SK-N-SH (cell line): ENCODE measurements around the gene KCNJ11.

Source experiments
- CHD2 ChIP-seq: fragments of 150-350 bp; IDR thresholded peaks from 2 replicates; pipeline ENCODE4 v1.6.1; 2018; ENCODE audit warnings: low read length; ENCODE audit not compliant: partially characterized antibody
- EP300 ChIP-seq, 2 experiments: IDR thresholded peaks; 2 replicates each; pipeline versions ENCODE4 v1.4.0 to v1.6.1; 2012; ENCODE audit warnings: borderline replicate concordance in 1 of 2, low read depth in 1 of 2, low read length in 1 of 2
- EZH2phosphoT487 ChIP-seq: fragments of 200-600 bp; sonication (generic); IDR thresholded peaks from 2 replicates; pipeline ENCODE4 v1.6.1; 2017; ENCODE audit warnings: low read depth, mixed run types, mild to moderate bottlenecking, antibody characterized with exemption, moderate library complexity, borderline replicate concordance
- GATA2 ChIP-seq: sonication (generic); formaldehyde crosslinking; IDR thresholded peaks from 2 replicates; pipeline ENCODE4 v1.5.0; 2020; ENCODE audit warnings: mild to moderate bottlenecking, missing genetic modification reagents
- MXI1 ChIP-seq: IDR thresholded peaks from 2 replicates; pipeline ENCODE4 v1.6.1; 2012; ENCODE audit warnings: mild to moderate bottlenecking, low read depth, low read length, improper control_type of control experiment
- TF ChIP-seq, protein P1 (sequence below): IDR thresholded peaks from 2 replicates; pipeline ENCODE4 v1.6.1; 2012; ENCODE audit warnings: mild to moderate bottlenecking, low read depth, low read length, moderate library complexity
- TF ChIP-seq, protein P2 (sequence below): fragments of 200-600 bp; sonication (generic); IDR thresholded peaks from 2 replicates; pipeline ENCODE4 v1.6.1; 2017; ENCODE audit warnings: antibody characterized with exemption, mild to moderate bottlenecking, moderate library complexity

DNA sequence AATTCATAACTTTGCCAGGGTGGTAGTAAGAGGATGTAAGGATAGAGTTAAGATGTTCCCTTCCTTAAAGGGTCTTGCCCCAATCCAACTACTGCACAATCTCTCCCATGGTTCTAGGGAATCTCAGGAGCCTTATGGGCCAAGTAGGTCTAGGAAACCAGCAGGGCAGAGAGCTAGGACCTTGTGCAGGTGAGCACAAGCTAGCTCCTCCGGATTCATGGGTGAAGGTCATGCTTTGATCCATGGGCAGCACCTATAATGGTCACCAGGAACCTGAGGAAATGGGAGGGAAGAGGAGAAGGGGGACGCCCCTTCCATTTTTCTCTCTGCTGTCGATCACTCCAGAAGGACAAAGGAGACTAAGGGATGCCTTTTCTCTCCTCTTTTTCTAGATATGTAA is 16.8 kb downstream of the KCNJ11 start:
- TF ChIP-seq, protein P1, sequence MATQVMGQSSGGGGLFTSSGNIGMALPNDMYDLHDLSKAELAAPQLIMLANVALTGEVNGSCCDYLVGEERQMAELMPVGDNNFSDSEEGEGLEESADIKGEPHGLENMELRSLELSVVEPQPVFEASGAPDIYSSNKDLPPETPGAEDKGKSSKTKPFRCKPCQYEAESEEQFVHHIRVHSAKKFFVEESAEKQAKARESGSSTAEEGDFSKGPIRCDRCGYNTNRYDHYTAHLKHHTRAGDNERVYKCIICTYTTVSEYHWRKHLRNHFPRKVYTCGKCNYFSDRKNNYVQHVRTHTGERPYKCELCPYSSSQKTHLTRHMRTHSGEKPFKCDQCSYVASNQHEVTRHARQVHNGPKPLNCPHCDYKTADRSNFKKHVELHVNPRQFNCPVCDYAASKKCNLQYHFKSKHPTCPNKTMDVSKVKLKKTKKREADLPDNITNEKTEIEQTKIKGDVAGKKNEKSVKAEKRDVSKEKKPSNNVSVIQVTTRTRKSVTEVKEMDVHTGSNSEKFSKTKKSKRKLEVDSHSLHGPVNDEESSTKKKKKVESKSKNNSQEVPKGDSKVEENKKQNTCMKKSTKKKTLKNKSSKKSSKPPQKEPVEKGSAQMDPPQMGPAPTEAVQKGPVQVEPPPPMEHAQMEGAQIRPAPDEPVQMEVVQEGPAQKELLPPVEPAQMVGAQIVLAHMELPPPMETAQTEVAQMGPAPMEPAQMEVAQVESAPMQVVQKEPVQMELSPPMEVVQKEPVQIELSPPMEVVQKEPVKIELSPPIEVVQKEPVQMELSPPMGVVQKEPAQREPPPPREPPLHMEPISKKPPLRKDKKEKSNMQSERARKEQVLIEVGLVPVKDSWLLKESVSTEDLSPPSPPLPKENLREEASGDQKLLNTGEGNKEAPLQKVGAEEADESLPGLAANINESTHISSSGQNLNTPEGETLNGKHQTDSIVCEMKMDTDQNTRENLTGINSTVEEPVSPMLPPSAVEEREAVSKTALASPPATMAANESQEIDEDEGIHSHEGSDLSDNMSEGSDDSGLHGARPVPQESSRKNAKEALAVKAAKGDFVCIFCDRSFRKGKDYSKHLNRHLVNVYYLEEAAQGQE: no peak
- TF ChIP-seq EZH2phosphoT487 (no peak), EP300 (IDR thresholded peaks at IDR 0.05; ENCODE audit: borderline replicate concordance in 1 of 2, low read depth in 1 of 2, low read length in 1 of 2) (no peak), MXI1 (no peak), CHD2 (no peak), GATA2 (CRISPR knock-in tag) (no peak)
- TF ChIP-seq, protein P2, sequence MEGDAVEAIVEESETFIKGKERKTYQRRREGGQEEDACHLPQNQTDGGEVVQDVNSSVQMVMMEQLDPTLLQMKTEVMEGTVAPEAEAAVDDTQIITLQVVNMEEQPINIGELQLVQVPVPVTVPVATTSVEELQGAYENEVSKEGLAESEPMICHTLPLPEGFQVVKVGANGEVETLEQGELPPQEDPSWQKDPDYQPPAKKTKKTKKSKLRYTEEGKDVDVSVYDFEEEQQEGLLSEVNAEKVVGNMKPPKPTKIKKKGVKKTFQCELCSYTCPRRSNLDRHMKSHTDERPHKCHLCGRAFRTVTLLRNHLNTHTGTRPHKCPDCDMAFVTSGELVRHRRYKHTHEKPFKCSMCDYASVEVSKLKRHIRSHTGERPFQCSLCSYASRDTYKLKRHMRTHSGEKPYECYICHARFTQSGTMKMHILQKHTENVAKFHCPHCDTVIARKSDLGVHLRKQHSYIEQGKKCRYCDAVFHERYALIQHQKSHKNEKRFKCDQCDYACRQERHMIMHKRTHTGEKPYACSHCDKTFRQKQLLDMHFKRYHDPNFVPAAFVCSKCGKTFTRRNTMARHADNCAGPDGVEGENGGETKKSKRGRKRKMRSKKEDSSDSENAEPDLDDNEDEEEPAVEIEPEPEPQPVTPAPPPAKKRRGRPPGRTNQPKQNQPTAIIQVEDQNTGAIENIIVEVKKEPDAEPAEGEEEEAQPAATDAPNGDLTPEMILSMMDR: no peak
